NCI-H226 (cell line): ENCODE data around the gene ITPRIPL2.
A peak's percentile ranks its signal among the peaks of the same experiment; 100 is the strongest.

Experiments used
- DNase-seq: peaks from one replicate; pipeline ENCODE4 v3.0.0-alpha.2; 2015

ITPRIPL2 gene

DNA sequence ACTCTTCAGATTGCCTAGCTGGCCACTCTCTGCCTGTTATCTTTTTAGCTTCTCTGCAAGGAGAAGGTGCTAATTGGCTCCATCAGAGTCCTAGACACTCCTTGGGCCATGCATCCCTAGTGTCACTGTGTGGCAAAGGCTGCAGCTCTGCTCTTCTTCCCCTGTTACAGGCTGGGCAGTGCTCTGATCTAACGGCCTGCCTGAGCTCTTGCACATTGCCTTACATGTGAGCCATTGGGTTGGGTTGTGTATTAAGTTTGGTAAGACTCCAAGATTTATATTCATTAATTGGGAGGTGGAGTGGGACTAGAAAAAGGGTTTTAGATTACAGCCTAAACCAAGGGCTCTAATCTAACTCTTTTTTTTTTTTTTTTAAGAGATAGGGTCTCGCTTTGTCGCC, 31.2 kb downstream of the ITPRIPL2 start:
- DNase-seq: no peak

DNA sequence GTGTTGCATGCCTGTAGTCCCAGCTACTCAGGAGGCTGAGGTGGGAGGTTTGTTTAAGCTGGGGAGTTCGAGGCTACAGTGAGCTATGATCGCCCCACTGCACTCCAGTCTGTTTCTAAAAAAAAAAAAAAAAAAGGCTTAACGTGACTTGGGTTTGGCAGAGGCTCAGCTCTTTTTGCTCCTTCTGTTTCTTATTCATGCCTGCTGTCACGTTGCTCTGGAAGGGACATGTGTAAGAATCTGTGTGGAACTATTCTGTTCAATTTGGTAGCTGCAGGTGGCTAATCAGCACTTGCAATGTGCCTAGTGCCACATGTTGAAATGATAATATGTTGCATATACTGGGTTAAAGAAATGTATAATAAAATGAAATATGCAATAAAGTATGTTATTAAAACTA, 33.4 kb downstream of the ITPRIPL2 start:
- no peak for DNase-seq

DNA sequence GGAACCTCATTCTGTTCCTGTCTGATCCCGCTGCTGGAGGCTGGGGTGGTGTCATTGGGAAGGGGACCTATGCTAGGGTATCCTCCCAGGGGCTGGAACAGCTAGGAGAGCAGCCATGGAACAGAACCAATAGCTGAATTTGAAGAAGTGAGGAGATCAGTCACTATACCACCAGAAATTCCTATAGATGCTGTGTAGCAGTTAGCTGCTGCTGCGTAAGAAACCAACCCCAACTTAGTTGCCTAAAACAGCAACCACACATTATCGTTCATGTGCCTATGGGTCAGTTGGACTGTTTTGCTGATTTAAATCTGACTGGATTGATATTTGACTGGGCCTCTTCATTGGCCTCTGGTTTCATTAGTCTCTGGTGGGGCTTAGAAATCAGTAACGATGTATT, 33.9 kb downstream of the ITPRIPL2 start:
- no peak for DNase-seq

DNA sequence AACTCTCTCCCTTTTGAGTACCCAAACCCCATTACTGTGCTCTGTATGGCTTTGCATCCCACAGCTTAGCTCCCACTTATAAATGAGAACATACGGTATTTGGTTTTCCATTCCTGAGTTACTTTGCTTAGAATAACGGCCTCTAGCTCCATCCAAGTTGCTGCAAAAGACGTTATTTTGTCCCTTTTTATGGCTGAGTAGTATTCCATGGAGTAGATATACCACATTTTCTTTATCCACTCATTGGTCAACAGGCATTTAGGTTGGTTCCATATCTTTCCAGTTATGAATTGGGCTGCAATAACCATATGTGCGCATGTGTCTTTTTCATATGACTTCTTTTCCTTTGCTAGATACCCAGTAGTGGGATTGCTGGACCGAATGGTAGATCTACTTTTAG, 34.4 kb downstream of the ITPRIPL2 start:
- no peak for DNase-seq

DNA sequence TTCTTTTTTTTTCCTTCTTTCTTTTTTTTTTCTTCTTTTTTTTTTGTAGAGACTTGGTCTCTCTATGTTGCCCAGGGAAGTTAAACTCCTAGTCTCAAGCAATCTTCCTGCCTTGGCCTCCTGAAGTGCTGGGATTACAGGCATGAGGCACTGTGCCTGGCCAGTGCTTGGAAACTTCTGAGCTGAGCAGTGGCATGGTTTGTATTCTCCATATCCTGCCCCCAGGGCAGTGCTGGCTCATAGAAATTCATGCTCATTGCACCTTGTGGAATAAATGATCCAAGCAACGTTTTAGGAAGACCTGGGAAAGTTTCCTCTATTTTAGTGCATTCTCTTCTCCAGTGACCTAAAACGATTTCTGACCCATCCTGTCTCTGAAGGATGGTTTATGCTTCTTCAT, 37.5 kb downstream of the ITPRIPL2 start:
- DNase-seq: no peak

DNA sequence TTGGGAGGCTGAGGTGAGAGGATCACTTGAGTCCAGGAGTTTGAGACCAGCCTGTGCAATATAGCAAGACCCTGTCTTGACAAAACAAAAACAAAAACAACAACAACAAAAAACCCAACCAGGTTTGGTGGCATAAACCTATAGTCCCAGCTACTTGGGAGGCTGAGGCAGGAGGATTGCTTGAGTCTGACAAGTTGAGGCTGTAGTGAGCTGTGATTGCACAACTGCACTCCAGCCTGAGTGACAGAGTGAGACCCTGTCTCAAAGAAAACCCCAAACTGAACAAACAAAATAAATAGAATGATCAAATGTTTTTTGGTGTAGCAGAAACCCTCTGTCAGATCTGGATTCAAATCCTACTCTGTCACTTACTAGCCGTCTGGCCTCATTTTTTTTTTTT, 38.3 kb downstream of the ITPRIPL2 start:
- DNase-seq: no peak

DNA sequence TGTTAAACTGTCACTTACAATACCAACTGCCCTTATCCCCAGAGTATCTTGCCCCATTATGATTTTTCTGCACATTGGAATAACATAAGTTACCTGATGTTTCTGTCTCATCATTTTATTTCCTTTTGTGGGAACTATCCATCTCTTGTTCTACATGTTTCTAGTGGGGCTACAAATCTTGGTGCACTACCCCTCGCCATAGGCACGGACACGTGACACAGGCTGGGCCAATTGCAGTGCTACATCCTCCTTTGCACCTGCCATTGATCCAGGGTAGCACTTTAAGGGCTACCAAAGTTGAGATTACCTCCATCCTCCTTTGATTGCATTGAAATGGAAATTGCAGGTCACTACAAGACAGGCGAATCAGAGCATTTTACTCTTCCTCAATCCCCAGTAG, 40.1 kb downstream of the ITPRIPL2 start:
- DNase-seq: no peak

DNA sequence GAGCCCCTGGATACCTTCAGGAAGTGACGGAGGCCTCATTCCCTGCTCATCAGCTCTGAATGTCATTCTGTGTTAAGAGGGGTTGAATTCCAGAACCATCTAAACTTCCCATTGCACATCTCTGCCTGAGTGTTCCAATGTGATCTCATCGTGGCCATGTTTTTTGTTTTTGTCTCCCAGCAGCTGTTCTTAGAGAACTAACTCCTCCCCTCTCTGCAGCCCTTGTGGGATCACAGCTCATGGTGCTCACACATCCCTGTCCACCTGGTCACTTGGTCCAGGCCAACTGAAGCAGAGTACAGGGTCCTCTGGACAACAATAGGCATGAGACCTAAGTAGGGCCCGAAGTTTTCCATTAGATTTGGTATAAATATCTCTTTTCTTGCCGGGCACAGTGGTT, 48.3 kb downstream of the ITPRIPL2 start:
- DNase-seq: no peak

DNA sequence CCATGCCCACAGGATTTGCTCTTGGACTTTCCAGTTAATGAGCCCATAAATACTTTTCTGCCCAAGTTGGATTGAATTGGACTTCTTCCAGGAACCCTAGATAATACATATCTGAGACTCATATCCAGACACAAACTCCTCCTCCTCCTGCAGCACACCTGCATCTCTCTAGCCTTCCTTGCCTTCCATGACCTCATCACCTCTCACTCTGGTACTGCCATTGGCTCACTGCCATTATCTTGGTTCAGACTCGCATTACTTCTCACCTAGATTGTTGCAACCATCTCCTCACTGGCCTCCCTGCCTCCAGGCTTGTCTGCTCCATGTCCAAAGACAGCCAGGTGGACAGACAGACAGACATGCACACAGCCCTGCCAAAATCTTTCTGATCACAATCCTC, 49.5 kb downstream of the ITPRIPL2 start:
- no peak for DNase-seq

DNA sequence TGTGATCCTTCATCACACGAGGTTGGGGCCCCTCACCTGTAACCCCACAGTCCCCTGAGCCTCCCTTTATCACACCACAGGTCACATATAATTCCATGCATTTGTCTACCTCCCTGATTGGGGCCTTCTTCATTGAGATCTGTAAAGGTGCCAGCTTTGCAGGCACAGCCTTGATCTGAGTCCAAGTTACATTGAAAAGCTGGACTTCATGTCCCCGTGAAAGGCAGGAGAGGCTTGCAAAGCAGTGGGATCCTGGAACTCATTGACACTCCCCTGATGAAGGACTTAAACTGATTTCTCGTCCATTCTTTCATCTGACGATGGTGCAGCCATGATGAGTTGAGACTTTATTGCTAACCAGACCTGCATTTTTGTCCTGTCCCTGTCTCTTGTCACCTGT, 50.5 kb downstream of the ITPRIPL2 start:
- DNase-seq: no peak

DNA sequence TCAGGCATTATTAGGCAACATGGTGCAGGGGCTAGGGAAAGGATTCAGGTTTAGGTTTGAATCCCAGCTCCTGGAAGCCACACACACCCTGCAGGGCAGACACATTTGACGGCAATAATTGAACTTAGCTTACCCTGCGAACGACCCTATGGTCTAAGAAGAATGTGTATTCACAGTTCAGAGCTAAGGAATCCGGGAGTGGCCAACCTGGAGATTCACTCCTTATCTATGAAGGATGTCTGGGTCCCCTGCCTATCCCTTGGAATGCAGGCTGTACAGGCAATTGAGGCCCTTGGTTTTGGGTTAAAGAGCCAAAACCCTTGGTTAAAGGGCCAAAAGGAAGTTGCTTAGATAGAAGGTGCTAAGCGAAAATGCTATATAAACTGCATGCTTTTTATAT, 51.3 kb downstream of the ITPRIPL2 start:
- DNase-seq: peak; percentile 39

DNA sequence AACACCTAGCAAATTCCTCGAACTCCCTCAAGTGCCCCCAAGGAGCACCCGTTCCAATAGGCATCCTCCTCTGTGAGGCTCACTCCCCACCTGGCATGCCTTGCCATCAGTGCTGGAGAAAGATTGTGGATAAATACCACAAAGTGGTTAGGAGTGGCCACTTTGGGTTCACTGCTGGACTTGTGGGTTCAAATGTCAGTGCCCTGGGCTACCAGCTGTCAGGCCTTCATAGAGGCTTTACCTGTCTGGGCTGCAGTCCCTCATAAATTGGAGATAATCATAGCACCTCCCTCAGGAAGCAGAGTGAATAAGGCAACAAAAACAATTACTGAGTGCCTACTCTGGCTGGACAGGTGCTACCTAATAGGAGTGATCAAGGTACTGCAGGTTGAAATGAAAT, 52.7 kb downstream of the ITPRIPL2 start:
- no peak for DNase-seq

DNA sequence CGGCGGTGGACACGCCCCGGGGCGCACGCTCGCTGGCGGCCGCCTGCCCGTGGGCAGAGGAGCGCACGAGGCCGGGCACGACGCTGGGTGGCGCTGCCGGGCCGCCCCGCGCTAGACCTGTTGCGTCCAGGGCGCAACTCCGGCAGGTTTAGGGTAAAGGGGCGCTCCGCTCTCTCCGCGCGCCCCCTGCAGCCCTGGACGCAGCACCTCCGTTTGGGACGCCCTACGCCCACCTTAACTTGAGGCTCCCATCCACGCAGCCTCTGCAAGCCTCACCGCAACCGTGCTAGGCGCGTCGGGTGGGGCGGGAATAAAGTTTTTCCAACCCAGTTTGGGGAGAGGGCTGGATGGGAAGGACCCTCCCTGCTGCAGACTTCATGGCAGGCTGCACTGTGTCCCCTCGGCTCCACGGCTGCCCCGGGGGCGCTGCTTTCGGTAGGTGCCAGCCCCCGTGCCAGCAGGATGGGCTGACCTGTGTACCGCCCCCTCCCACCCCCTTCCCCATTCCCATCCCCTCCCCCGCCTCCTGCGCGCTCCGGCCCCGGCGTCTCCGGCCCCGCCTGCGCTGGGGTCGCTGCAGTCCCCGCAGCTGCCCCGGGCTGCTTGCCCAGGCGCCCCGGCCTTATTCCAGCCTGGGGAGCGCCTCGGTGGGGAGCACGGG, 54.1 kb downstream of the ITPRIPL2 start, which contains the start of gene SYT17:
Gene SYT17 (plus strand): TSS at position 531 of the 661 bp plus-strand sequence. CDS start 407 bp downstream, outside the sequence.
- peak; percentile 59 for DNase-seq

DNA sequence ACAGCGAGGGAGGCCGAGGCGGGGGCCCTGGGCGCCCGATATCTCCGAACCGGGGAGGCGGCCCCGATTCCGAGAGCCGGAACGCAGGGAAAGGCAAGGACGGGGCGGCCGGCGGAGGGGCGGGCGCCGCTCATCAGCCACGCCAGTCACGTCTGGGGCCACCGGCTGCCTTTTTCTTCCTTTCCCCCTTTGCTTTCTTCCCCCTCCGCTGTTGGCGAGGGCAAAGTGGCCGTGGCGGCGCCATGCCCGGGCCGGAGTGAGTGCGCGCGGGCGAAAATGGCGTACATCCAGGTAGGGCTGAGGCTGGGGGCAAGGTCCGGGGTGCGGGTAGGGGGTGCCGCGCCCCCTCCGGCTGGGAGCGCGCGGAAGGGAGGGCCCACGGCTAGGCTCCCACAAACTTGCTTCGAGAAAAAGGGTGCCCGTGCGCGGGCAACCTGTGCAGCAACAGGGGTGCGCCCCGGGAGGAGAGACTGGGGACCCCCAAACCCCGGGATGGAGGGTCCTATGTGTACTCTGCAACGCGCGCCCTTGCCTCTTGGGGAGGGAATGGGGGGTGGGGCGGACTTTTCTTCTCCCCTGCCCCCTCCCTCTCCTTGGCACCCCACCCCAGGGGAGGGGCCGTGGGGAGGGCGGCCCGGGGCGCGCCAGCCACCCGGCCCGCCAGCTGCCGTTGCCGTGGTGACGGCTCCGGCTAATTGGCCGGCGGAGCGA, 54.8 kb downstream of the ITPRIPL2 start:
- no peak for DNase-seq

DNA sequence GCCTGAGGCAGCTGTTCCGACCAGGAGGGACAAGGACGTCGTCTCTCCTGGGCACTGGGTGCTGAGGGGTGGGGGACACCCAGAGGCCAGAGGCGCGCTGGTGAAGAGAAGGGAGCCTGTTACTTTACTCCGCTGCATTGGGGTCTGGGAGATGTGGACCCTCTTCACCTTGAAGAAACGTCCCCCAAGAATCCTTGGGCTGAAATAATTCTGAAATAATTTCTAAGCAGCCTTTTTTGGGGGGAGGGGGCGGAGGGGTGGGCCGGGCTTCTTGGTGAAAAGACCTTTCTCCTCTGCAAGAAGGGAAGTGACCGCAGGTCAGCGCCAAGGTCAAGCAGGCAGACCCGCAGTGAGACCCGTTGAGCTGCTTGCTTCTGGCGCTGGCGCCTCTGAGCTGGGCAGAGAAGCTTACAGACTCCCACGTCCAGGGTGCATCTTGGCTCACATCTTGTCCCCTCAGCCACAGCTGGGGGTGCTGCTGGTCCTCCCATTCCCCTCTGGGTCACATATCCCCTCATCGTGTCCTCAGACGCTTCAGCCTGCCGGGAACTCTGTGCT, 55.4 kb downstream of the ITPRIPL2 start:
- no peak for DNase-seq

DNA sequence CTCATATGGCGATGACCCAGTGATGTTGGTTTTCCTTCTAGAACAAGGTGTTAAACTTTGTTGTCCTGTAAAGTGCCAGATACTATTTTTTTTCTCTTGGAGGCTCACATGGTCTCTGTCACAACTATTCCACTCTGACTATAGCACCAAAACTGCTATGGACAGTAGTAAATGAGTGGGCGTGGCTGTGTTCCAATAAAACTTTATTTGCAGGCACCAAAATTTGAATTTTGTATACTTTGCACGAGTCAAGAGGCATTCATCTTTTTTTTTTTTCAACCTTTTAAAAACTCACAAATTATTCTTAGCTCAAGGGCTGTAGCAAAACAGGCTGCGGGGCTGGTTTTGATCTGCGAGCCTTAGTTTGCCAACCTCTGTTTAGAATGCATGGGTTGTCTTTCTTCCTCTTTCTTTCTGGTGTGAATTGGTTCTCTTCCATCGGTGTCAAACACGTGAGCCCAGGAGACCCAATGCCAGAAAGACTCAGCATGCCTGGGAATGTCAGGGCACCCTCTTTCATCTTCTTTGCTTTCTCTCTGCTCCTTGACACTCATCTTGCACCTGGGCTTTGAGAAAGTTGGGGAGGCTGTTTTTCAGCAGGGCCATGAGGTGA, 56.4 kb downstream of the ITPRIPL2 start:
- no peak for DNase-seq
